ENCODE data around the gene CBR3. TPM values are rescaled to one million over a fixed set of nuclear protein-coding genes. Genes with fewer than 3 reads are reported as not detected.

Gene CBR3
- total RNA-seq, 1 donor from 2014 or later, result 2.8 TPM

DNA sequence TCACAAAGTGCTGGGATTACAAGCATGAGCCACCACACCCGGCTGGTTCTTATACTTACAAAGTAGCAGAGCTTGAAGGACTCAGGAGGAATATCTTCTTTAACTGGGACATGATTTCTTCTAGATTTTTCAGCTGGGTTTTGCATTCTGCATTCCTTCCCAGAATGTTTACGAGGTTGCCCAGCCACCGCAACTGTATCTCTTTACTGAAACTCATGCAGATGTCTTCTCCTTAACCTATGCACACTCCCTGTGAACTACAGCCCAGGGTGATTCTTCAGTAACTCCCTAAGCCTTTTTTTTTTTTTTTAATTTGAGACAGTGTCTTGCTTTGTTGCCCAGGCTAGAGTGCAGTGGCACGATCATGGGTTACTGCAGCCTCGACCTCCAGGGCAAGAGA is 13.0 kb downstream of the CBR3 start:
- Mint-ChIP-seq H3K27me3 (ENCODE audit: low read depth, unreplicated experiment) (no peaks in the 10 kb centered on the region), H3K4me3 (ENCODE audit: unreplicated experiment) (no peak overlapping the region), H3K36me3 (ENCODE audit: low read depth, unreplicated experiment) (peaks cover 4% of the 10 kb centered on the region), H3K9me3 (ENCODE audit: unreplicated experiment) (no peaks in the 10 kb centered on the region), H3K27ac (ENCODE audit: unreplicated experiment) (no peak overlapping the region), H3K4me1 (ENCODE audit: low read depth, unreplicated experiment) (peaks cover 7% of the 10 kb centered on the region)
- Histone ChIP-seq H3K4me3 (ENCODE audit: insufficient read depth, low read depth, low read length) (no peak overlapping the region), H3K4me2 (ENCODE audit: low read length) (no peak overlapping the region), H3K9ac (ENCODE audit: low read length) (no peak overlapping the region), H3K27me3 (ENCODE audit: insufficient read depth, low read length) (no peaks in the 10 kb centered on the region), H3K36me3 (ENCODE audit: insufficient read depth, low read length) (no peaks in the 10 kb centered on the region), H3K27ac (ENCODE audit: low read depth, low read length) (no peak overlapping the region), H4K20me1 (ENCODE audit: insufficient read depth, low read length) (no peaks in the 10 kb centered on the region), H2AFZ (ENCODE audit: low read depth, low read length) (no peak overlapping the region), H3K9me3 (ENCODE audit: insufficient read depth, low read depth, low read length) (no peaks in the 10 kb centered on the region), H3K4me1 (ENCODE audit: insufficient read depth, low read length) (peaks cover 10% of the 10 kb centered on the region), H3K79me2 (ENCODE audit: insufficient read depth, low read length) (no peaks in the 10 kb centered on the region)
- DNase-seq (ENCODE audit: low read depth) (no peak), FAIRE-seq (no peak)
- TF ChIP-seq, protein P1, sequence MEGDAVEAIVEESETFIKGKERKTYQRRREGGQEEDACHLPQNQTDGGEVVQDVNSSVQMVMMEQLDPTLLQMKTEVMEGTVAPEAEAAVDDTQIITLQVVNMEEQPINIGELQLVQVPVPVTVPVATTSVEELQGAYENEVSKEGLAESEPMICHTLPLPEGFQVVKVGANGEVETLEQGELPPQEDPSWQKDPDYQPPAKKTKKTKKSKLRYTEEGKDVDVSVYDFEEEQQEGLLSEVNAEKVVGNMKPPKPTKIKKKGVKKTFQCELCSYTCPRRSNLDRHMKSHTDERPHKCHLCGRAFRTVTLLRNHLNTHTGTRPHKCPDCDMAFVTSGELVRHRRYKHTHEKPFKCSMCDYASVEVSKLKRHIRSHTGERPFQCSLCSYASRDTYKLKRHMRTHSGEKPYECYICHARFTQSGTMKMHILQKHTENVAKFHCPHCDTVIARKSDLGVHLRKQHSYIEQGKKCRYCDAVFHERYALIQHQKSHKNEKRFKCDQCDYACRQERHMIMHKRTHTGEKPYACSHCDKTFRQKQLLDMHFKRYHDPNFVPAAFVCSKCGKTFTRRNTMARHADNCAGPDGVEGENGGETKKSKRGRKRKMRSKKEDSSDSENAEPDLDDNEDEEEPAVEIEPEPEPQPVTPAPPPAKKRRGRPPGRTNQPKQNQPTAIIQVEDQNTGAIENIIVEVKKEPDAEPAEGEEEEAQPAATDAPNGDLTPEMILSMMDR (IDR thresholded peaks at IDR 0.05; ENCODE audit: insufficient read depth, low read depth, low read length), result no peak
- no peak for TF ChIP-seq EZH2 (IDR thresholded peaks at IDR 0.05; ENCODE audit: insufficient read depth, low read length)

DNA sequence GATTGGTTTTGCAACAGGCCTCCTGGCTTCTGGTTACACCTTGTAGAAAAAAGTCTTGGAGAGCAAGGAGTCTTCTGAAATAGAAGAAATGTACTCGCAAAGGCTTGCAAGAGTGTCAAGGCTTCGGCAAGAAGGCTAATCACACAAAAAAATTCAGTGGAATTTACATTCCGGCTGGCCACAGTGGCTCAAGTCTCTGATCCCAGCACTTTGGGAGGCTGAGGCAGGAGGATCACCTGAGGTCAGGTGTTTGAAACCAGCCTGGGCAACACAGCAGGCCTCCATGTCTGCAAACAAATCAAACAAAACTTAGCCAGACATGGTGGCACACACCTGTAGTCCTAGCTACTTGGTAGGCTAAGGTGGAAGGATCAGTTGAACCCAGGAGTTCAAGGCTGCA is 14.0 kb downstream of the CBR3 start:
- H3K27me3 ChIP-seq (ENCODE audit: insufficient read depth, low read length), result no peaks in the 10 kb centered on the region
- no peak for TF ChIP-seq EZH2 (IDR thresholded peaks at IDR 0.05; ENCODE audit: insufficient read depth, low read length)
- TF ChIP-seq, protein P1 (IDR thresholded peaks at IDR 0.05; ENCODE audit: insufficient read depth, low read depth, low read length), result no peak
- H3K9me3 Mint-ChIP-seq (ENCODE audit: unreplicated experiment), result no peaks in the 10 kb centered on the region
- FAIRE-seq, result no peak
- no peak overlapping the region for H3K27ac ChIP-seq (ENCODE audit: low read depth, low read length)
- no peaks in the 10 kb centered on the region for H3K27me3 Mint-ChIP-seq (ENCODE audit: low read depth, unreplicated experiment)
- H3K9me3 ChIP-seq (ENCODE audit: insufficient read depth, low read depth, low read length), result no peaks in the 10 kb centered on the region
- H3K4me1 Mint-ChIP-seq (ENCODE audit: low read depth, unreplicated experiment), result peaks cover 7% of the 10 kb centered on the region
- no peak for DNase-seq (ENCODE audit: low read depth)
- H2AFZ ChIP-seq (ENCODE audit: low read depth, low read length), result no peak overlapping the region
- no peaks in the 10 kb centered on the region for H4K20me1 ChIP-seq (ENCODE audit: insufficient read depth, low read length)
- no peak overlapping the region for H3K27ac Mint-ChIP-seq (ENCODE audit: unreplicated experiment)
- H3K36me3 ChIP-seq (ENCODE audit: insufficient read depth, low read length), result no peaks in the 10 kb centered on the region
- no peaks in the 10 kb centered on the region for H3K79me2 ChIP-seq (ENCODE audit: insufficient read depth, low read length)
- H3K4me1 ChIP-seq (ENCODE audit: insufficient read depth, low read length), result peaks cover 10% of the 10 kb centered on the region
- H3K4me3 ChIP-seq (ENCODE audit: insufficient read depth, low read depth, low read length), result no peak overlapping the region
- H3K9ac ChIP-seq (ENCODE audit: low read length), result no peak overlapping the region
- no peak overlapping the region for H3K4me3 Mint-ChIP-seq (ENCODE audit: unreplicated experiment)
- no peak overlapping the region for H3K4me2 ChIP-seq (ENCODE audit: low read length)
- H3K36me3 Mint-ChIP-seq (ENCODE audit: low read depth, unreplicated experiment), result peaks cover 4% of the 10 kb centered on the region

DNA sequence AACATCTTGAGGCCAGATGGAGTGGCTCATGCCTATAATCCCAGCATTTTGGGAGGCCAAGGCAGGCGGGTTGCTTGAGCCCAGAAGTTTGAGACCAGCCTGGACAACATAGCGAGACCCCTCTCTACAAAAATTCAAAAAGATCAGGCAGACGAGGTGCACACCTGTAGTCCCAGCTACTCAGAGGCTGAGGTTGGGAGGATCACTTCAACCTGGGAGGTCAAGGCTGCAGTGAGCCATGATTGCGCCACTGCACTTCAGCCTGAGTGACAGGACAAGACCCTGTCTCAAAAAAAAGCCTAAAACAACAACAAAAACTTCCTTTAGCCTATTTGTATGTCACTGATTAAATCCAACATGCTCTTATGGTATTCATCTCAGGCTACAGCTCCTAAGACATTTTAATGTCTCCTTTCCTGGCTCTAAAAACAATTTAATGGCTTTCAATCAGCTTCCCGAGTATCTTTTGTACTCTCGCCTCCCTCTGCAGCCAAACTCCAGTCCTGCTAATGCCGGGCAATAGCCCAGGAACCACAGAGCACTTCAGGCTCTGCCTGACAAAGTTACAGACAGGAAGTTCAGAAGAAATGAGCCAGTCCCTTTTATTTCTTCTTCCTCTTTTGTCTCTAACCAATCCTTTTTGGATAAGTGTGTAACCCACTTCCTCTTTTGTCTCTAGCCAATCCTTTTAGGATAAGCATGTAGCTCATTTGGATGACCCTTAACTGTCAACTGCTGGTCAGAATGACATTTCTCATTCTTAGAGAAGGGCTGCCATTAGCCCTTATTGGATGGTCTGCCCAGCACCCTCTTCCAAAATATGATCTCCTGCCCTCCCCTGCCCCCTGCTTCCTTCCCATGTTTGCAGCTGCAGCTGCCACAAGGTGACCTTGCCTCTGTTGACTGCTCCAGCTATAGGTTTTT is 15.2 kb downstream of the CBR3 start:
- peaks cover 4% of the 10 kb centered on the region for H3K36me3 Mint-ChIP-seq (ENCODE audit: low read depth, unreplicated experiment)
- Histone ChIP-seq H3K79me2 (ENCODE audit: insufficient read depth, low read length) (no peaks in the 10 kb centered on the region), H3K4me1 (ENCODE audit: insufficient read depth, low read length) (peaks cover 10% of the 10 kb centered on the region), H3K4me3 (ENCODE audit: insufficient read depth, low read depth, low read length) (no peak overlapping the region), H3K4me2 (ENCODE audit: low read length) (peak overlapping the region; percentile 47), H2AFZ (ENCODE audit: low read depth, low read length) (peak overlapping the region; percentile 58), H3K27ac (ENCODE audit: low read depth, low read length) (no peak overlapping the region), H3K27me3 (ENCODE audit: insufficient read depth, low read length) (no peaks in the 10 kb centered on the region), H3K9me3 (ENCODE audit: insufficient read depth, low read depth, low read length) (no peaks in the 10 kb centered on the region), H3K9ac (ENCODE audit: low read length) (no peak overlapping the region), H4K20me1 (ENCODE audit: insufficient read depth, low read length) (no peaks in the 10 kb centered on the region), H3K36me3 (ENCODE audit: insufficient read depth, low read length) (no peaks in the 10 kb centered on the region)
- TF ChIP-seq, protein P1 (IDR thresholded peaks at IDR 0.05; ENCODE audit: insufficient read depth, low read depth, low read length), result no peak
- TF ChIP-seq EZH2 (IDR thresholded peaks at IDR 0.05; ENCODE audit: insufficient read depth, low read length), result no peak
- H3K9me3 Mint-ChIP-seq (ENCODE audit: unreplicated experiment), result no peaks in the 10 kb centered on the region
- no peak overlapping the region for H3K27ac Mint-ChIP-seq (ENCODE audit: unreplicated experiment)
- peaks cover 7% of the 10 kb centered on the region for H3K4me1 Mint-ChIP-seq (ENCODE audit: low read depth, unreplicated experiment)
- no peak overlapping the region for H3K4me3 Mint-ChIP-seq (ENCODE audit: unreplicated experiment)
- FAIRE-seq, result peak; percentile 58
- DNase-seq (ENCODE audit: low read depth), result peak; percentile 71
- H3K27me3 Mint-ChIP-seq (ENCODE audit: low read depth, unreplicated experiment), result no peaks in the 10 kb centered on the region
